ENCODE results near the gene HCK.

Gene HCK

DNA sequence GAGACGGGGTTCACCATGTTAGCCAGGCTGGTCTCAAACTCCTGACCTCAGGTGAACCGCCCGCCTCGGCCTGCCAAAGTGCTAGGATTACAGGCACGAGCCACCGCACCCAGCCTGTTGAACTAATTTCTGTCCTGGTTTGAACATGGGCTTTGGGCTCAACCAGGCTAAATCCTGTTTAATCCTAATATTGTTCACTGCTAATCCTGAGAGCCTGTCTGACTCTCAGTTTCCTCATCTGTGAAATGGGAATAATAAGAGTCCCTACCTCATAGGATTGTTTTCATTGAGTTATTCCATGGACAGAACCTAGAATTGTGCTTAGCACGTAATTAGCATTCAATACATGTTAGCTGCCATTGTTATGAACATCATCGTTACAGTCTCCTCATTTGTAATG lies 74.9 kb downstream of the HCK start:
- no peak overlapping the region for H3K27ac ChIP-seq
- TF ChIP-seq CTCF (conservative IDR thresholded peaks at IDR 0.05; ENCODE audit: low read depth): no peak
- ChIA-PET POLR2A (ENCODE audit: low non-redundant PET) (no interaction called here), CTCF (interaction anchor here (0.6 kb wide), 1 partner anchor 304 kb away, joined by 3 read pairs; no protein-coding TSS in a partner anchor)
- no peak for DNase-seq (ENCODE audit: low spot score)

- TF ChIP-seq CTCF (conservative IDR thresholded peaks at IDR 0.05; ENCODE audit: low read depth): no peak
- POLR2A ChIA-PET (ENCODE audit: low non-redundant PET): no interaction called here
- H3K27ac ChIP-seq: no peak overlapping the region
- CTCF ChIA-PET: interaction anchor here (0.7 kb wide), 1 partner anchor 403 kb away, joined by 5 read pairs; no protein-coding TSS in a partner anchor
- no peak for DNase-seq (ENCODE audit: low spot score)
Observed at GRCh38 chr20:32127347-32127746, 75.3 kb downstream of the HCK start.

DNA sequence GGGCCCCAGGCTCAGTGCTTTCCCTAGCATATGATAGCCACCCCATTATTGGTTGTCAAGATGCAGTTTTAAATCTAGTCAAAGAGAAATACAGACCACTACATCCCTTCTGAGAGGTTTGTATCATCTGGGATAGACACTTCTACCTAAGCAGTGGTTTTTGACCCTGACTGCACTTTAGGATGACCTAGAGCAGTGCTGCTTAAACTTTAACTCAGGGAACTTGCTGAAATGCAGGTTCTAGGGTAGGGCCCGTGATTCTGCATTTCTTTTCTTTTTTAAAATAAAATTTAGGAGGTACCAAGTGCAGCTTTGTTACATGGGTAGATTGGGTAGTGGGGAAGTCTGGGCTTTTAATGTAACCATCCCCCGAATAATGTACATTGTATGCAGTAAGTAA lies 76.1 kb downstream of the HCK start:
- DNase-seq (ENCODE audit: low spot score): no peak
- no peak for TF ChIP-seq CTCF (conservative IDR thresholded peaks at IDR 0.05; ENCODE audit: low read depth)
- POLR2A ChIA-PET (ENCODE audit: low non-redundant PET): no interaction called here
- H3K27ac ChIP-seq: no peak overlapping the region
- CTCF ChIA-PET: interaction anchor here (0.7 kb wide), 1 partner anchor 404 kb away, joined by 5 read pairs; no protein-coding TSS in a partner anchor

- DNase-seq (ENCODE audit: low spot score): no peak
- no peak for TF ChIP-seq CTCF (conservative IDR thresholded peaks at IDR 0.05; ENCODE audit: low read depth)
- H3K27ac ChIP-seq: no peak overlapping the region
- POLR2A ChIA-PET (ENCODE audit: low non-redundant PET): no interaction called here
- CTCF ChIA-PET: no interaction called here
Observed at GRCh38 chr20:32129863-32130262, 77.8 kb downstream of the HCK start.

DNA sequence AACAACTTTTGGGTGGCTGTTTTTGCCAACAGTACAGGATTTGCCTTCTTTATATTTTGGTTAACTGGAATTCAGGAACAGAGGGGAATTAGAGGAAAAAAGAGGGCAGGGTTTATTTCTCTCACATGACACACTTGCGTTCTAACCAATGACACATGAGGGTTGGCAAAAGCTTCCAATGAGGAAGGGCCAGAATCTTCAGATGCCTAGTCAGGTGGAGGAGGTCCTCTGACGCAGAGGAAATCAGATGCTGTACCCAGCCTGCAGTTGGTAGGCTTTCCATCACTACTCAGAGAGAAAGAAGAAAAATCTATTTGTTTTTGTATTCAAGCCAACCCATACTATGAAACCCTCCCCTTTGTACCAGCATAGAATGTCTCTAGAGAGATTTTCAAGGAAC lies 78.3 kb downstream of the HCK start:
- POLR2A ChIA-PET (ENCODE audit: low non-redundant PET): no interaction called here
- TF ChIP-seq CTCF (conservative IDR thresholded peaks at IDR 0.05; ENCODE audit: low read depth): no peak
- H3K27ac ChIP-seq: no peak overlapping the region
- no peak for DNase-seq (ENCODE audit: low spot score)
- CTCF ChIA-PET: no interaction called here

GRCh38 chr20:32130965-32131364 lies 78.9 kb downstream of the HCK start:
- POLR2A ChIA-PET (ENCODE audit: low non-redundant PET): no interaction called here
- no peak overlapping the region for H3K27ac ChIP-seq
- no peak for TF ChIP-seq CTCF (conservative IDR thresholded peaks at IDR 0.05; ENCODE audit: low read depth)
- CTCF ChIA-PET: no interaction called here
- DNase-seq (ENCODE audit: low spot score): no peak

Data from RWPE1 (cell line).